ENCODE results near the gene SEMA3A. TPM values are rescaled to one million over a fixed set of nuclear protein-coding genes. Genes with fewer than 3 reads are reported as not detected.

SEMA3A gene
- total RNA-seq, 1 experiment from 2014 or later: 43.3 TPM

- DNase-seq (ENCODE audit: low read depth, low spot score): no peak
- ATAC-seq: no peak
- ChIA-PET CTCF (no interaction called here), POLR2A (no interaction called here)
- TF ChIP-seq TCF7L2 (IDR thresholded peaks at IDR 0.05; ENCODE audit: low read depth, low read length): no peak
- no peak for TF ChIP-seq POLR2AphosphoS5 (IDR thresholded peaks at IDR 0.05; ENCODE audit: low read depth, low read length)
- no peak for TF ChIP-seq REST (IDR thresholded peaks at IDR 0.05; ENCODE audit: insufficient read depth in 1 of 2, low read depth in 2 of 2, low read length in 1 of 2)
- no peak for TF ChIP-seq CTCF (IDR thresholded peaks at IDR 0.05)
- TF ChIP-seq SIN3A (IDR thresholded peaks at IDR 0.05; ENCODE audit: borderline replicate concordance, insufficient read depth, low read depth, low read length): no peak
- Histone ChIP-seq H3K36me3 (ENCODE audit: control insufficient read depth, insufficient read depth, low read length) (no peaks in the 10 kb centered on the region), H3K27ac (ENCODE audit: low read length) (no peak overlapping the region), H3K9me3 (ENCODE audit: control insufficient read depth, insufficient read depth, low read depth, low read length) (no peaks in the 10 kb centered on the region), H3K4me3 (ENCODE audit: low read depth in 2 of 2, low read length in 2 of 2) (no peak overlapping the region), H3K27me3 (ENCODE audit: control insufficient read depth, insufficient read depth, low read length) (no peaks in the 10 kb centered on the region), H3K4me1 (ENCODE audit: control insufficient read depth, insufficient read depth, low read length) (no peaks in the 10 kb centered on the region)
- intact Hi-C loops (cut with micrococcal nuclease; ENCODE audit: unreplicated experiment): no loop called here
- in situ Hi-C loops (cut with HindIII; ENCODE audit: low pct_unique_long_range_greater_than_20kb, low sequenced_read_pairs): no loop called here
- no TSS peak for BruUV-seq (replicated peaks)
These were observed 281.4 kb downstream of the SEMA3A start for GRCh38 chr7:83913174-83913573.

- ATAC-seq (no peak), DNase-seq (ENCODE audit: low read depth, low spot score) (no peak)
- no TSS peak for BruUV-seq (replicated peaks)
- intact Hi-C loops (cut with micrococcal nuclease; ENCODE audit: unreplicated experiment): no loop called here
- TF ChIP-seq CTCF (IDR thresholded peaks at IDR 0.05): no peak
- no peak for TF ChIP-seq TCF7L2 (IDR thresholded peaks at IDR 0.05; ENCODE audit: low read depth, low read length)
- TF ChIP-seq POLR2AphosphoS5 (IDR thresholded peaks at IDR 0.05; ENCODE audit: low read depth, low read length): no peak
- TF ChIP-seq SIN3A (IDR thresholded peaks at IDR 0.05; ENCODE audit: borderline replicate concordance, insufficient read depth, low read depth, low read length): no peak
- no peak for TF ChIP-seq REST (IDR thresholded peaks at IDR 0.05; ENCODE audit: insufficient read depth in 1 of 2, low read depth in 2 of 2, low read length in 1 of 2)
- H3K4me3 ChIP-seq (ENCODE audit: low read depth in 2 of 2, low read length in 2 of 2): no peak overlapping the region
- H3K27ac ChIP-seq (ENCODE audit: low read length): no peak overlapping the region
- POLR2A ChIA-PET: no interaction called here
- H3K36me3 ChIP-seq (ENCODE audit: control insufficient read depth, insufficient read depth, low read length): no peaks in the 10 kb centered on the region
- in situ Hi-C loops (cut with HindIII; ENCODE audit: low pct_unique_long_range_greater_than_20kb, low sequenced_read_pairs): no loop called here
- CTCF ChIA-PET: no interaction called here
- no peaks in the 10 kb centered on the region for H3K9me3 ChIP-seq (ENCODE audit: control insufficient read depth, insufficient read depth, low read depth, low read length)
- H3K4me1 ChIP-seq (ENCODE audit: control insufficient read depth, insufficient read depth, low read length): no peaks in the 10 kb centered on the region
- H3K27me3 ChIP-seq (ENCODE audit: control insufficient read depth, insufficient read depth, low read length): no peaks in the 10 kb centered on the region
These were observed 286.1 kb downstream of the SEMA3A start for GRCh38 chr7:83908526-83908925.

All from Panc1 (cell line).